ENCODE data around the gene LRP2.

Gene LRP2

GRCh38 chr2:169110916-169111315 lies 251.4 kb downstream of the LRP2 start:
- no peak for DNase-seq

DNA sequence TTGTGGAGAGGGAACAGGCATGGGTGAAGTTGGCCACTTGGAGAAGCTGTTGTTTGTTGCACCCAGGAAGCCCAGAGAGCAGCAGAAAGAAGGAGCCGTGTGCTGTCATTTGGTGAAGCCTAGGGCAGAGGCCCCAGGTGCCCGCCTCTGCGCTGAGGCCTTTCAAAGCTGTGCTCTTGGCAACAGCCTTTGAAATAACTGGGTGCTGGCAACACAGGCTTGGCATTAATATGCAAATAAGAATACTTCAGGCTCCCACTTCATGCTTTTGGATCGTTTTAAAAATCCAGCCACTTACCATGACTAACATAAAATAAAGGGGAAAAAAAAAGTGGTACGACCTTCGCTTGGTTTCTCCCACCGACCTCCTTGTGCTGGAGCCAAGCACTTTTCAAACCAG lies 251.9 kb downstream of the LRP2 start:
- DNase-seq: no peak

DNA sequence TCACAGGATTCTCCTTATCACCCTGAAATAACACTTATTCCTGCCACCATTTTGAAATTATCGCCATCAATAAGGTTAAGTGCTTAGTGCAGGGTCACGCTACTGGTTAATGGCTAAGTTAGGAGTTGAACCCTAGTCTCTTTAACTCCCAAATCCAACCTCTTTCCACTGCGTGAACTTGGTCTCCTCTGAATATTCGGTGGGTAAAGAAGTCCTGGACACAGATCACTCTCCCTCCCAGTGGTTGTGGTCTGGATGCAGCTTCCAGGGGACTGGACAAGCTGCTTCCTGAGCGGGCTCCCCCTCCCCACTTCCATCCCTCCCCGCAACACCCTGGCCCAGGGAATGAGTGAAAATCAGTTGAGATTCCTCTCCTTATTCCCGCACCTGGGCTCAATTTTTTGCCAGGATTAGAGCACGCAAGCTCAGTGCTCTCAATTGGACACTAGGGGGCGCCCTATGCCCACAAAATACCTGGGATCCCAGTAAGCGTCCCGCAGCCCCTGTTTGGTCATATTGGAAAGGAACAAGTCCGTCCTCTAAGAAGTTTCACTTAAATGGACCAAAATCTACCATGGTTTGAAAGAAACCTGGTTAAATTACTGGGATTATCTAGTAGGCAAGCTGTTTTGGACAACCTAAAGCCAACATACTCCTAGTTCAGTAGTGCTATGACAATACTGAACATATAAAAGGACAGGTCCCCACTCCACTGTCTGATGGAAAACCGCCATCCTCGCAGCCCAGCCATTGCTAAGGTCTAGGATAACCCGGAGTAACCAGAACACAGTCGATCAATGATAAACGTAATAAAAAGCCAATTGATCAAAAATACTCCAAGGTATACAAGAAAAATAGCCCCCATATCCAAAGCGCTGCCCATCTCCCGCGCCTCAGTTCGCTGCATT lies 252.6 kb downstream of the LRP2 start:
- DNase-seq: peak; percentile 73

GRCh38 chr2:169108099-169108884 lies 254.0 kb downstream of the LRP2 start:
- no peak for DNase-seq

- DNase-seq: peak; percentile 56
Observed at GRCh38 chr2:169107645-169108044, 254.7 kb downstream of the LRP2 start.

DNA sequence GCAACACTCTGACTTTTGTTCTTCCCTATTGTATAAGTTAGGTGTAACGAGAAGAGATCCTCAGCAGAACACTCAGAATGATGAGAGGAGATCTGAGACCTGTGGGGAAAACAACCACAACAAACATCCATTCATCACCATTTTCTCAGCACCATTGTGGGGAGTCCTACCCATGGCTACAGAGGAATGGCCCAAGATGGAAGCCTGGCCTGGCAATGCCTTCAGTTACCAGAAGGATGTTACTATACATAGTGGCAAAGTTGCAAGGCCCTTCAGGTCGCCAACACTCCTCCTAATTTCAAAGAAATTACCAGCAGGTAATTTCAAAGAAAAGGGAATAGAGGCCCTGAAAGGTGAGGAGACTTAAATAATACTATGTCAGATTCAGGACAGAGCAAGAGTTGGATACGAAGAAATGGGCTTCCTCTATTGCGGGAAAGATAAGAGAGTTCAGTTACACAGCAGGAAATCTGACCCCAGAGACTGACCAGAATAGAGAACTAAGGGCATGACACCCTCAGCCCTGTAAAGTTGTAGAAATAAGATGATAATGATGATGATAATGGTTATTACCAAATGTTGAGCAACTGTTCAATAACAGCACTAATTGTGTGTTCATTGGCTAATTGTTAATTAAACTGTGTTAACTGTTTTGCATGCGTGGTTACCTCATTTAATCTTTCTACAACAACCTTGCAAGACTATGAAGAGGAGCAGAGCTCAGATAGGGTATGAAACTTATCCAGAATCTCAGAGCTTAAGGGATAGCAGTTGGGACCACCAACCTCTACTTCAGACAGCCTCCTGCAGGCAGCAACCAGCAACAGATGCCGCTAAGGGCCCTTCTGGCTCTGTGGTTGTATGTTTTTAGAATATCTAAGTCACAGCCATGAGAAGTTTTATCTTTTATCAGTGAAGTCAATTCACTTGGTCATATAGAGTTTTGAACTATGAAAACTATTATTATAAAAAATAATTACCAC lies 255.5 kb downstream of the LRP2 start:
- DNase-seq: no peak

- no peak for DNase-seq
Observed at GRCh38 chr2:169106134-169106533, 256.2 kb downstream of the LRP2 start.

GRCh38 chr2:169105476-169105875 lies 256.9 kb downstream of the LRP2 start:
- peak; percentile 11 for DNase-seq

DNA sequence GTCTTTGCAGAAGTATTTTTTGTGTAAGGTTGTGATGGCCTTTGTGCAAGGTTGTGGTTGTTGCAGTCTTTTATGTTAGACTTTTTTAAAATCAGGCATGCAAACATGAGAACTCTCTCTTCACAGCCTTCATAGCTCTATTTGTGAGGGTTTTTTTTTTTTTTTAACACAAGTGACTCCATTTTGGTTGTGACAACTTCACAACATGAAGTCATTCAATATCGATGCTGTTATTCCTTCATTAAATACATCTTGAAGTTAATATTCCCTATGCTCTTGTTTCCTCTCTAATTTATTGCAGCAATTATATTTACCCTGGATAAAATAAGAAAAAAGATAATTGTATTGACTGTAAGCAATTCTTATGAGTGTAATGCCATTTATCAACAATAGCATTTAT lies 257.5 kb downstream of the LRP2 start:
- no peak for DNase-seq

GRCh38 chr2:169095621-169096105 lies 266.7 kb downstream of the LRP2 start:
- DNase-seq: no peak

DNA sequence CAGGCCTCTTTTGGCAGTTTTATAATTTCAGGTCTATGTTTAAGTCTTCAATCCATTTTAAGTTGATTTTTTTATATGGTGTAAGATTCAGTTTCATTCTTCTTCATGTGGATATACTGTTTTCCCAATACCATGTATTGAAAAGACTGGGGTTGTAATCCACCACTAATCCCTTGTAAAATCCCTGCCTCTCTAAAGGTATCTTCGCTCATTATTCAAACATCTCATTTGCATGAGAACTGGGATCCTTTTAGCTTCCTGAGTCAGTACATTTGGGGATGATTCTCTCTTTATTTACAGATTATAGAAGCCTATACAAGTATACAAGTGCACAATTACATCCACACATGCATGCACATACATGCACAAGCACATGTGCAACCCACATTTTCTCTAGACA lies 267.7 kb downstream of the LRP2 start:
- DNase-seq: no peak

DNA sequence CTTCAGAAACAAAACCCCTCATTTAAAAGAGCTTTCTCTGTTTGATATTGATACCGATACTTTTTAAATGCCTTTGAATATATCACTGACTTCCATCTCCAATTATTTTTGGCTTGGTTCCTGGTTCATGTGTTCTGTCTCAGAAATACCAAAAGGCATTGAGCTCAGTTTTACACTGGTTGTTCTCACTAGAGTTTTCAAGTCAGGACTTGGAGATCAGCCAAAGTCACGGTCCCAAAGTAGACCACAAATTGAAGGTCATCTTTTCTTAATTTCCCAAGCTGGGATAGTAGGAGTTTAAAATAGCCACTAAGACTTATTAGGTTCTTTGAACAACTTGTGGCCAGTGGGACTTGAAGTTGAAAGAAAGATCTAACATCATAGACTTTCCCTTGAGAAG lies 268.8 kb downstream of the LRP2 start:
- no peak for DNase-seq

DNA sequence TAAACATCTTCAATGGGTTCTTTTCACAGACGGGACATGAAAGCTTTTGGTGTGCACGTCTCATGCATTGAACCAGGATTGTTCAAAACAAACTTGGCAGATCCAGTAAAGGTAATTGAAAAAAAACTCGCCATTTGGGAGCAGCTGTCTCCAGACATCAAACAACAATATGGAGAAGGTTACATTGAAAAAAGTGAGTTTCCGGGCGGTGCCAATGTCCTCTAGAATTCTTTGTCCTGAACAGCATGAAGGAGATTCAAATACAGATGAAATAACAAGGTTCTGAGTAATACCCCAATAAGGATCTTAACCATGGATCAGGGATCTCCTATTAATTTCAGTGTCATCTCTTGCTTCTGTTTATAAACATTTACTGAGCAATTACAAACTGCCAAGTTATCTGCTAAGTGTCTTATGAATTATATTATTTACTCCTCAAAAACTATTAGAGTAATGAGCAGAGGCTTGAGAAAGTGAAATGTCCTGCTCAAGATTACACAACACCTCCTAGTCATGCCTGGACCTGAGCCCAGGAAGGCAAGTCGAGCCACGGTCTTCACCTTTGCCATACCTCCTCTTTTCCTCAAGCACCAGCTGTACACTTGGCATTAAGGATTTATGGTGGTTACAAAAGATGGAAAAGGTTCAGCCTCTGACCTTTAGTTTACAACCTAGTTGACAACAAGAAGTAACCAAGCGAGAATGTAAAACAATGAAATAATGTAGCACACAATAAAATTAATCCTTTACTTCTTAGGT lies 270.4 kb downstream of the LRP2 start:
- no peak for DNase-seq

DNA sequence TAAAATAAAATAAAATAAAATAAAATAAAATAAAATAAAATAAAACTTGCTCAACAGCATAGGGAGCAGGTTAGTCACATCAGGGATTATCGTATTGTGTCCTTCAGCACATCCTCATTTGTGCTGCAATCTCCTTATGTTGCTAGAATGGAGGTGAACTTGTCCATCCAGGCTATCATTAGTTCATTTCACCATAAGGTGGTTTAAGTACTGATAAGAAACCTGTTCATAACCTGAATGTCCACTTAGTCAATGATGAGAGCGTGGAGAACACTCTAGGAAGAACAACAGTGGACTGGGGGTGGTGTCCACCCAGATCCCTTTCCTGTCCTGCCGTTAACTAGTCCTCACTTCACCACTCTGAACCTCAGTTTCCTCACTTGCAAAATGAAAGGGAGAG lies 271.1 kb downstream of the LRP2 start:
- no peak for DNase-seq

DNA sequence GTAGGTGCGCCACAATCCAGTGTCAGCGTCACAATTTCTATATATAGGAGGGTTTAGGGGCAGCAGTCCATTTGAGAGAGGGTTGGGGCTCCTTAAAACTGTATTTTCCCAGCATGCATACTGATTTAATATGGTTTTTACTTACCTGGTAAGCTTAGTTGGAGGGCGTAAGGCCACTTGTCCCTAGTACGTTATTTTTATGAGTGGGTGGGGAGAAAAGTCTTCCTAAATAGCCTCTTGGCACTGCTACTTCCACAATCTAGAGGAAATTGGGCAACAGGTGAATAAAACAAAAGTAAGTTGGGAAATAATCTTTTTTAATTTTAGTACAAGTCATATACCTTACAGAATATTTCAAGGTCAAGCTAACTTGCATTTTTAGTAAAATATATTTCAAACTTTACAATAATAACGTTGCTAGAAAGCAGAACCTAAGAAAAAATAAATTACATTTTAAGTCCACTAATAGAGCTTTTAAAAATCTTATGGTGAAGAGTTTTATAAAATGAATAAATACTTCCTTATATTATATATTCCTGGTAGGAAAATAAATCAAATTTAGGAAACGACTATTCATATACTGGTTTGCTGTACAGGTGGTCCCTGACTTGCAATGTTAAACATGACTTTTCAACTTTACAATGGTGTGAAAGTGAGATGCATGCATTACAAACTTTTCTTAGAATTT lies 272.1 kb downstream of the LRP2 start:
- no peak for DNase-seq

GRCh38 chr2:169089182-169089581 lies 273.2 kb downstream of the LRP2 start:
- DNase-seq: no peak

DNA sequence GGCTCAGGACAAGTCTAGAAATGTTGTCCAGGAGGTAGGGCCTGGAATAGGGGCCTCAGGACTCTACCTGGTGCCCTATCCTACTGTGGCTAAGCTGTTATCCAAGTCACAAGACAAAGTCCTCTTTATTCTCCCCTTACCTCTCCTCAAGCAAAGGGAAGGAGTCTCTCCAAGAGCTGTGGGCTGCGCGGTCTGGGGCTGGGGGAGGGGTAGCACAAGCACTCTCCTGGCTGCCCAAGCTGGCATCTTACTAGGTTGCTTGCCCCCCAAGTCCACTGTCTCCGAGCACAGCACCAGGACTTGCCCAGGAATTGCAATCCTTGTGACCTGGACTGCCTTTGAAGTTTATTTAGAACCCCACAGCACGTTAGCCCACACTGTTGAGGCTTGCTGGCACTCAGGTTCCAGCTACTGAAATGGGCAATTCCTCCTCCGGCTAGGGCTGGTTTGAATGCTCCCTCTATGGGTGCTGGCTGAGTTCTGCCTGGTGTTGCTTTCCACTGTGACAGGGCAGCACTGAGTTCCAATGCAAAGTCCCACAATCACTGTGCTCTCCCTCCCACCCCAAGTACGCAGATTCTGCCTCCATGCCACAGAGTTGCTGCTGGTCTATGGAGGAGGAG lies 274.5 kb downstream of the LRP2 start:
- DNase-seq: no peak

GRCh38 chr2:169086893-169087467 lies 275.4 kb downstream of the LRP2 start:
- DNase-seq: no peak

- DNase-seq: no peak
Observed at GRCh38 chr2:169082995-169083394, 279.3 kb downstream of the LRP2 start.

DNA sequence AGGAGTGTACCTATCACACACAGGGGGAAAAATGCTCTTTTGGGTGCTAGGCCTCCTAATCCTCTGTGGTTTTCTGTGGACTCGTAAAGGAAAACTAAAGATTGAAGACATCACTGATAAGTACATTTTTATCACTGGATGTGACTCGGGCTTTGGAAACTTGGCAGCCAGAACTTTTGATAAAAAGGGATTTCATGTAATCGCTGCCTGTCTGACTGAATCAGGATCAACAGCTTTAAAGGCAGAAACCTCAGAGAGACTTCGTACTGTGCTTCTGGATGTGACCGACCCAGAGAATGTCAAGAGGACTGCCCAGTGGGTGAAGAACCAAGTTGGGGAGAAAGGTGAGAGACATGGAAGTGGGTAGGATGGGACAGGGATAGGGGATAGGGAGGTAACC lies 280.8 kb downstream of the LRP2 start:
- no peak for DNase-seq
